ENCODE measurements around the gene OCLN.
"Not testable (repeated sequence)": the region's sequence is repeated elsewhere in the genome, so short reads cannot be mapped to it uniquely, and the experiment has no call there.

The OCLN gene

DNA sequence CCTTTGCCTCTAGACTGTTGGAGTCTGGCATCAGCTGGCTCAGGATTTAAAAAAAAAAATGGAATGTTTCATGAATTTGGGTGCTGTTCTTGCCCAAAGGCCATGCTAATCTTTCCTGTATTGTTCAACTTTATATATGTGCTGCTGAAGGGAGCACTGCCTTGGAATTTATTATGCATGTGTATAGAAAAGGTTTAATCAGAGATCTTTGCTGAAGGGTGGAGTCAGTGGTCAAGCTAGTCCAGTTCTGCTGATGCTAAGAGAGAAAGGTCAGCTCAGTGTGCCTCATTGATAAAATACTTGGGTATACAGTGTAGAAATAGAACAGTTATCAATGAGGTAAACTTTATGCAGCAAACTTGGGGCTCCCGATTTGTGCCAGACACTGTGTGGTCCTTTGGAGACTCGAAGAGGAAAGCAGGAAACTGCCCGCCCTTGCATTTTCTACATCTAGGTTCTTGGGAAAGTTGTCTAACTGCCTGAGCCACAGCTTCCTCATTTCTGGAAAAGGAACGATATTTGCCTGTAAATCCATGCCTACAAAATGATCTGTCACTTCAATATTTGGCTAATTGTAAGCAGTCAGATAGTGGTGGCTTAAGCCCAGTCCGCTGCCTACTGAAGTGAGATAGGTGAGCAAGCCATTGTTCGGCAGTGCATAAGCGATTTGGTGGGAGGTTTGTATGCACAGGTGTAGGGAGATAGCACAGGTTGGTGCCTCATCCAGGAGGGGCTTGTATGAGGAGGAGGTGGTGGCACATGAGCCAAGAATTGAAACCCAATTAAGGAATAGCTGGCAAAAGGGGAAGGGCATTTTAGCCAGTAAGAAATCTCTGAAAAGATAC lies 38.2 kb downstream of the OCLN start:
- no peak for DNase-seq

GRCh38 chr5:69531406-69531801 lies 38.8 kb downstream of the OCLN start:
- no peak for DNase-seq

DNA sequence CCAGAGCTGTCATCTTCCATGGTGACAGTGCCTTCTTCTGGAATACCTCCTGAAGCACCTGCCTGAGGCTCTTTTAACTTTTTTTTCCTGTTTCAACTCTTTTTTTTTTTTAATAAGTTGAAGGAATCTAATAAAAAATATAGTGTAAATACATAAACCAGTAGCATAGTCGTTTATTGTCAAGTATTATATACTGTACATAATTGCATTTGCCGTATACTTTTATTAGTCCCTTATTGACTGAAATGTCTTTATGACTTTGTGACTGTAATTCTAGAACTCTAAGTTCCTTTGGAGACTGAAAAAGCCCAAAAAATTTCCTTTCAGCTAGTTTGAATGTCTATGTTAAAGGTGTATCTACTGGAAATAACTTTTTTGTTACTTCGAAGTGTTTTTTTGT lies 45.3 kb downstream of the OCLN start:
- not testable (repeated sequence) for DNase-seq

- DNase-seq, result not testable (repeated sequence)
Observed at GRCh38 chr5:69538735-69539134, 46.1 kb downstream of the OCLN start.

GRCh38 chr5:69541347-69541746 lies 48.8 kb downstream of the OCLN start:
- DNase-seq, result not testable (repeated sequence)

GRCh38 chr5:69542838-69543618 lies 50.4 kb downstream of the OCLN start:
- DNase-seq, result not testable (repeated sequence)

DNA sequence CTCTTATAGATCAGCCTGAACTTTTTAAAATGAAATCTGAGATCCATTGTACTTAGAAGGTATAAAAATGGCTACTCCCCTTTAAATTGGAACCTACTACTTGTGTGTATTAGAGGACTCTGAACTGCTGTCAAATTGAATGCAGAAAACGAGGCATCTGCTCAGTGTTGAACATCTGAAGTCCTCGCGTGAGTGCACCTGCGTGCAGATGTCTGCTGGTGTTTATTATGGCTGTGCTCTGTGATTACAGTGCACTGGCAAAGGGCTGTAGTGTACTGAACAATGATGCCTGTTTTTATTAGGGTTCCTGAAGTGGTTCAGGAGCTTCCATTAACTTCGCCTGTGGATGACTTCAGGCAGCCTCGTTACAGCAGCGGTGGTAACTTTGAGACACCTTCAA lies 52.0 kb downstream of the OCLN start:
- DNase-seq, result not testable (repeated sequence)

DNA sequence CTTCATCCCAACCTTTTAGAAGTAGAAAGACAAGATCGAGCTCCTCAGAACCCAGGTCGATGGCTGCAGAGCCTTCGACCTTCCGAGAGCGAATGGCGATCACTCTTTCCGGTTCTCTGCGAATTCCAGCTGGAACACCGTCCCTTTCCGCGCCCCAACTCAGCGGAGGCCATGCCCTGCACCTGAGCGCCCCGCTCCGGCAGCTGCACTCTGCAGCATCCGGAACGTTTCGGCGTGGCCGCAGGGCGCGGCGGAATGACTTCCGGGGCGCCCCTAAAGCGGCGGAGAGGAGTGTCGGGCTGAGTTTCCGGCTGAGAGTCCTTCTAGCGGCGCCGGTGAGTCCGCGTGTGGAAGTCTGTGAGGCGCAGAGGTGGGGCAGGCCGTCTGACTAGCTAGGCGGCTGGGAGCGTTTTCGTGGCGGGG lies 67.3 kb downstream of the OCLN start, which contains the start of gene GTF2H2C:
GTF2H2C (plus strand) TSS at position 284 of the 423 bp plus-strand sequence. CDS start 4,942 bp downstream, outside the sequence.
- DNase-seq, result peak; percentile 86

- DNase-seq, result peak; percentile 53
Observed at GRCh38 chr5:69560587-69561431, 68.2 kb downstream of the OCLN start.

GRCh38 chr5:69566172-69566571 lies 73.6 kb downstream of the OCLN start:
- DNase-seq, result not testable (repeated sequence)

DNA sequence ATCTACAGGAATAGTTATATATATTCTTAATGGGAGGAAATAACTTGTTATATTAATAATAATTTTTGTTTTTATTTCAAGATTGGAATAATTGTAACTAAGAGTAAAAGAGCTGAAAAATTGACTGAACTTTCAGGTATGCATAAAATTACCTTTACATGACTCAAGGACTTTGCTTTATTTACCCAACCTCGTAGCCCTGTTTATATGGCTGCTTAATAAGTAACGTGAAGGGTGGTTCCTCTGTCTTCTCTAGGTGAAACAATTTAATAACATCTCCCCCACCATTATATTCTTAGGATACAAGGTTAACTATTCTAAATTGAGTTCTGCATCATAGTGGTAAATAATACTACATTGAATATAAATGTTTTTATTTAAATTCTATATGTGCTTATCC lies 75.5 kb downstream of the OCLN start:
- DNase-seq, result not testable (repeated sequence)

GRCh38 chr5:69583356-69583755 lies 90.8 kb downstream of the OCLN start:
- not testable (repeated sequence) for DNase-seq

GRCh38 chr5:69596114-69596840 lies 103.7 kb downstream of the OCLN start:
- DNase-seq, result not testable (repeated sequence)

DNA sequence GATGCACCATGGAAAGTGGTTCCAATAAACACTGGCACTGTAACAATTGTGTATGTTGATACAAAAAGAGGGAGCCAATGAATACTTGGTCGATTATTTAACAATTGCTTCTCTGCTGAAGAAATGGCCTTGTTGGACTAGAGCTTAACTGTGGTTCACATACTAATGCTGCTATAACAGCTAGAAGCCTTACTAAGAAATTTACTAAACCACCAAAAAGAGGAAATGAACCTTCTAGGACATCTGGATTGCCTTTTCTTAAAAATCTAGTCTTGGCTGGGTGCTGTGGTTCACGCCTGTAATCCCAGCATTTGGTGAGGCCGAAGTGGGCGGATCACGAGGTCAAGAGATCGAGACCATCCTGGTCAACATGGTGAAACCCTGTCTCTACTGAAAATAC lies 109.4 kb downstream of the OCLN start:
- DNase-seq, result not testable (repeated sequence)

DNA sequence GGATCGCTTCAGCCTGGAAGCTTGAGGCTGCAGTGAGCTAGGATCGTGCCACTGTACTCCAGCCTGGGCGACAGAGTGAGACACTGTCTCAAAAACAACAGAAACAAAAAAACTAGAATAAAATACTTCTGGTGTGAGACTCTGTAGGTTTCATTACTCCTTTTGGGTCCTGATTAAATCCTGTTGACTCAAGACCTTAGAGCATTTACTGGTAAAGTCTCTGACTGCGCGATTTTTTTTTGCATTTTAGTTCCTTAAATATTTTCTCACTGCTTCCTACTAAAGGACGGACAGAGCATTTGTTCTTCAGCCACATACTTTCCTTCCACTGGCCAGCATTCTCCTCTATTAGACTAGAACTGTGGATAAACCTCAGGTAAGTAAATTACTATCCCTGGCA lies 114.2 kb downstream of the OCLN start:
- DNase-seq, result not testable (repeated sequence)
